Hepatocyte (in vitro differentiated cells): Measurements from ENCODE around the gene PTPN2.

Experiments
- EZH2 ChIP-seq: fragments of 200-600 bp; sonication (generic); IDR thresholded peaks from 2 replicates; pipeline ENCODE4 v1.6.1; 2016; ENCODE audit warnings: antibody characterized with exemption, mild to moderate bottlenecking, borderline replicate concordance
- EZH2phosphoT487 ChIP-seq: fragments of 200-600 bp; sonication (generic); IDR thresholded peaks from one replicate; pipeline ENCODE4 v1.6.1; 2018; ENCODE audit warnings: antibody characterized with exemption, mild to moderate bottlenecking, low read depth, moderate library complexity; ENCODE audit not compliant: unreplicated experiment, severe bottlenecking
- TF ChIP-seq, protein P1 (sequence below): fragments of 200-600 bp; sonication (generic); IDR thresholded peaks from 2 replicates; pipeline ENCODE4 v1.5.1; 2016; ENCODE audit warnings: antibody characterized with exemption, mild to moderate bottlenecking; ENCODE audit not compliant: poor library complexity

DNA sequence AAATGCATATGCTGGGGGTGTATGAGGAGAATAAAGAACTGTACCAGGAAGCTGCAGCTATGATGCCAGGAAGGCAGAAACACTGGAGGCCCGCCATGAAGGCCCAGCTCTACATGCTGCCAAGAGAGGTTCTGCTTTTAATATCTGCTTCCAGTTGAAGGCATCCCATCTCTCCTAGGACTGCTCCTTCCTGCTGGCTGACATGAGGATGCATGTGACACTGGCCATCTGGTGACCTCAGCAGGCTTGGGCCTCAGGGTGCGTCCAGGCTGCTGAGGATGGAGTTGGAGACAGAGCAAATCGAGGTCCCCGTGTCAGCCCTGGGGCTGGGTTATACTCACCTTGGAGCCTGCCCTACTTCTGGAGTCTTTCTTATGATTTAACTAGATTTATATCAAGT is 132.1 kb downstream of the PTPN2 start:
- TF ChIP-seq, protein P1, sequence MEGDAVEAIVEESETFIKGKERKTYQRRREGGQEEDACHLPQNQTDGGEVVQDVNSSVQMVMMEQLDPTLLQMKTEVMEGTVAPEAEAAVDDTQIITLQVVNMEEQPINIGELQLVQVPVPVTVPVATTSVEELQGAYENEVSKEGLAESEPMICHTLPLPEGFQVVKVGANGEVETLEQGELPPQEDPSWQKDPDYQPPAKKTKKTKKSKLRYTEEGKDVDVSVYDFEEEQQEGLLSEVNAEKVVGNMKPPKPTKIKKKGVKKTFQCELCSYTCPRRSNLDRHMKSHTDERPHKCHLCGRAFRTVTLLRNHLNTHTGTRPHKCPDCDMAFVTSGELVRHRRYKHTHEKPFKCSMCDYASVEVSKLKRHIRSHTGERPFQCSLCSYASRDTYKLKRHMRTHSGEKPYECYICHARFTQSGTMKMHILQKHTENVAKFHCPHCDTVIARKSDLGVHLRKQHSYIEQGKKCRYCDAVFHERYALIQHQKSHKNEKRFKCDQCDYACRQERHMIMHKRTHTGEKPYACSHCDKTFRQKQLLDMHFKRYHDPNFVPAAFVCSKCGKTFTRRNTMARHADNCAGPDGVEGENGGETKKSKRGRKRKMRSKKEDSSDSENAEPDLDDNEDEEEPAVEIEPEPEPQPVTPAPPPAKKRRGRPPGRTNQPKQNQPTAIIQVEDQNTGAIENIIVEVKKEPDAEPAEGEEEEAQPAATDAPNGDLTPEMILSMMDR: no peak
- TF ChIP-seq EZH2phosphoT487 (no peak), EZH2 (no peak)
